Ectodermal cell (in vitro differentiated cells): ENCODE measurements around the gene PPP1R13B.
A peak's percentile ranks its signal among the peaks of the same experiment; 100 is the strongest.

Source experiments
- H3K27ac ChIP-seq: 2 replicates; pipeline ENCODE4 v1.7.0; 2013; ENCODE audit warnings: mild to moderate bottlenecking, low read depth, low read length; ENCODE audit not compliant: insufficient read depth, poor library complexity, severe bottlenecking
- H3K27me3 ChIP-seq: 2 replicates; pipeline ENCODE4 v1.7.0; 2013; ENCODE audit warnings: mild to moderate bottlenecking, low read length; ENCODE audit not compliant: insufficient read depth, control insufficient read depth, poor library complexity, severe bottlenecking
- H3K36me3 ChIP-seq: one replicate; pipeline ENCODE4 v1.7.0; 2013; ENCODE audit warnings: low read length; ENCODE audit not compliant: control insufficient read depth, insufficient read depth
- H3K4me1 ChIP-seq: one replicate; pipeline ENCODE4 v1.7.0; 2013; ENCODE audit warnings: low read length; ENCODE audit not compliant: control insufficient read depth, insufficient read depth
- H3K4me3 ChIP-seq: 2 replicates; pipeline ENCODE4 v1.7.0; 2013; ENCODE audit warnings: low read depth, low read length, control low read depth; ENCODE audit not compliant: insufficient read depth
- H3K9me3 ChIP-seq: 2 replicates; pipeline ENCODE4 v1.7.0; 2013; ENCODE audit warnings: mild to moderate bottlenecking, low read length, moderate library complexity; ENCODE audit not compliant: control insufficient read depth
- WGBS, 2 experiments: methylation state at CpG; one replicate each; pipeline ENCODE4 v1.1.7; 2013; ENCODE audit warnings: missing lambda C conversion rate in 2 of 2; 5-methylcytosine and 5-hydroxymethylcytosine counted together

The PPP1R13B gene

DNA sequence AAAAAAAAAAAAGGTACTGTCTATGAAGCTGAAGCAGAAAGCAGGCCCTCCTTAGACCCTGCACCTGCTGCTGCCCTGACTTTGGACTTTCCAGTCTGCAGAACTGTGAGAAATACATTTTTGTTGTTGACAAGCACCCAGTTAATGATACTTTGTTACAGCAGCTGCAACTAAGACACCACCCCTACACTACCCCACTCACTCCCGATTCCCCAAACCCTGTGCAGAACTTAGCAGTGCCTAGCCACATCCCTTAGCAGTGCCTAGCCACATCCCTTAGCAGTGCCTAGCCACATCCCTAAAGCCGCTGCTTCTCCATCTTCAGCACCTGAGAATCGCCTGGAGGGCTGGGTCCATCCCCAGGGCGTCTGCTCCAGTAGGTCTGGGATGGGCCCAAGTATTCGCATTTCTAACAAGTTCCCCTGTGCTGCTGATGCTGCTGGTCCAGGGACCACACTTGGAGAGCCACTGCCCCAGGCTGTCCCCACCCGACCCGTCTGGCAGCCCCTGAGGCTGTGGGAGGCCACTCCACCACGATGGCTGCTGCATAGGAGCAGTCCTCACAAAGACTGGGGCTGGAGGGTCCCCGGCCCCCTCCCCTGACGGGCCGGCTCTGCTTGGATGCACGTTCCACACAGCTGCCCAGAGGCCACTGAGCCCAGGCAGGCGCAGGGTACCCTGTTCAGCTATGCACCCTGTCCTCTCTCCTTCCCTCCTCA is 10.8 kb upstream of the PPP1R13B start:
- H3K27ac ChIP-seq: no peak overlapping the region
- WGBS, 2 experiments: 77 to 80% methylated on average over 13 of the region's 13 CpGs
- no peaks in the 10 kb centered on the region for H3K36me3 ChIP-seq
- H3K27me3 ChIP-seq: no peaks in the 10 kb centered on the region
- no peak overlapping the region for H3K4me3 ChIP-seq
- peaks cover 25% of the 10 kb centered on the region for H3K4me1 ChIP-seq
- no peaks in the 10 kb centered on the region for H3K9me3 ChIP-seq

DNA sequence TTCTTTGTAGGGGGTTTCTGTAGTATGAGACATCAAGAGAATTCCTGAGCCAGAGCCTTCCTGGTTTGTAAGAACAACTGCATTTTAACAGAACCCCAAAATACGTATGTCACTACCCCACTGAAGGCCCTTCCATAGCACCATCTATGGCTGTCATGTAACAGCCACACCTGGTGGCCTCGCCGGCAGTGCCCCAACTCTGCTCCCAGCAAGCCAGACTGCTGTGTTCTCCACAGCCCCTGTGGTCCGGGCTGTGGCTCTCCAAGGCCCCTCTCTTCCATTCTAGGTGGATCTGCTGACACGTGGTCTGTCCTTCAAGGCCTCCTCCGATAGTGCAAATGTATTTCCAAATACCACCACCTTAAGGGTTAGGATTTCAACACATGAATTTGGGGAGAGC is 9.9 kb upstream of the PPP1R13B start:
- 79% methylated on average over 6 of the region's 6 CpGs for WGBS, 2 experiments
- H3K27me3 ChIP-seq: no peaks in the 10 kb centered on the region
- H3K4me1 ChIP-seq: peaks cover 25% of the 10 kb centered on the region
- H3K36me3 ChIP-seq: no peaks in the 10 kb centered on the region
- H3K4me3 ChIP-seq: no peak overlapping the region
- H3K9me3 ChIP-seq: no peaks in the 10 kb centered on the region
- H3K27ac ChIP-seq: no peak overlapping the region

DNA sequence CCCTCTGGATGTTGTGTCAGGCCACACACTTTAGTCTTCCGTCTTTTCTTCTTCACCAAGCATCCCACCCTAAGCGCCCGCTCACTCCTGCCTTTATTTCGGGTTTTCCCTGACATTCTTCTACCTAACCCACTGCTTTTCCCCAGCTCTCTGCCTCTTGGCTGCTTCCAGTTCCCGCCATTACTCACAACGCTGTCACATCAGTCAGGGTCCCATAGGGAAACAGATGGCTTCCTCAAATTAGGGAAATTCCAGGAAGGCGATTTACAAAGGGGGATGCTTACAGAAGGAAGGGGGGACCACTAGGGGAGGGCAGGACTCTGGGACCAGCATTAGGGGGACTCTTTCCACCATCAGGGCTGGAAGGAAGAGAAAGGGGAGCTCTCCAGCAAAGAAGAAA is 9.2 kb upstream of the PPP1R13B start:
- Histone ChIP-seq H3K4me3 (no peak overlapping the region), H3K36me3 (no peaks in the 10 kb centered on the region), H3K9me3 (no peaks in the 10 kb centered on the region), H3K4me1 (peaks cover 25% of the 10 kb centered on the region), H3K27me3 (no peaks in the 10 kb centered on the region), H3K27ac (no peak overlapping the region)
- WGBS, 2 experiments: 65% methylated on average over 7 of the region's 7 CpGs

DNA sequence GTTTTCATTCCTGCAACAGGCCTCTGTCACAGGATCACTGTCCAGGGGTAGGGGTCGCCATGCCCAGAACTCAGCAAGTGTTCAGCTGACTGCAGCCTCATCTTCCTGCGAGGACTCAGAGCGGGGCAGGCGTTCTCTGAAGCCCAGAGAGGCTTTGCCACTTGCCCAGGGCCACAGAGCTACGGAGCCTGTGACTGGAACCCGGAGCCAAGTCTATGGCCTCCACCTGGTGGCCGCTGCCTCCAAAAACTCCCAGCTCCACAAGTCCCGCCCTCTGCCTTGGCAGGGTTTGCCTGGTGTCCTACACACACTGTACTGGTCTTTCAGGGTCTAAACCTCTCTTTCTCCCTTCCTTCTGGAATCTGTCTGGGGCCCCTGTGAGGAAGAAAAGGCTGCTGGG is 8.7 kb upstream of the PPP1R13B start:
- peaks cover 25% of the 10 kb centered on the region for H3K4me1 ChIP-seq
- H3K27me3 ChIP-seq: no peaks in the 10 kb centered on the region
- 82 to 85% methylated on average over 8 of the region's 8 CpGs for WGBS, 2 experiments
- H3K36me3 ChIP-seq: no peaks in the 10 kb centered on the region
- no peaks in the 10 kb centered on the region for H3K9me3 ChIP-seq
- no peak overlapping the region for H3K27ac ChIP-seq
- H3K4me3 ChIP-seq: no peak overlapping the region

DNA sequence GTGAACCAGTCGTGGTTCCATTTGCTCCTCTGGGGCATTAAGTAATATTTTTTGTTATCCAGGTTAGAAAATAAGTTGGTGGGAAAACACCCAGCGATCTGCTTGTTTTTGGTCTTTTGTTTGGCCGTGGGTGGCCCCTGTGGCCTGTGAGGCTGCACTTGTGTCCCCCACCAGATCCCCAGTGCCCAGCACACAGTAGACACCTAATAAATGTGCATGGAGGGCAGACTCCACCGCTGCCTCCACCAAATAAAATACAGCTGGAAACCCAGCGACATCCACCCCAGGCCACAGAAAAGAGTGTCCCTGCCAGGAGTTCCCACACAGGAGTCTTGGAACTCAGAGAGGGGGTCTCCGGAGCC is 8.3 kb upstream of the PPP1R13B start:
- Histone ChIP-seq H3K4me1 (peaks cover 25% of the 10 kb centered on the region), H3K27me3 (no peaks in the 10 kb centered on the region), H3K4me3 (no peak overlapping the region), H3K9me3 (no peaks in the 10 kb centered on the region), H3K36me3 (no peaks in the 10 kb centered on the region), H3K27ac (no peak overlapping the region)
- 57 to 59% methylated on average over 6 of the region's 6 CpGs for WGBS, 2 experiments

DNA sequence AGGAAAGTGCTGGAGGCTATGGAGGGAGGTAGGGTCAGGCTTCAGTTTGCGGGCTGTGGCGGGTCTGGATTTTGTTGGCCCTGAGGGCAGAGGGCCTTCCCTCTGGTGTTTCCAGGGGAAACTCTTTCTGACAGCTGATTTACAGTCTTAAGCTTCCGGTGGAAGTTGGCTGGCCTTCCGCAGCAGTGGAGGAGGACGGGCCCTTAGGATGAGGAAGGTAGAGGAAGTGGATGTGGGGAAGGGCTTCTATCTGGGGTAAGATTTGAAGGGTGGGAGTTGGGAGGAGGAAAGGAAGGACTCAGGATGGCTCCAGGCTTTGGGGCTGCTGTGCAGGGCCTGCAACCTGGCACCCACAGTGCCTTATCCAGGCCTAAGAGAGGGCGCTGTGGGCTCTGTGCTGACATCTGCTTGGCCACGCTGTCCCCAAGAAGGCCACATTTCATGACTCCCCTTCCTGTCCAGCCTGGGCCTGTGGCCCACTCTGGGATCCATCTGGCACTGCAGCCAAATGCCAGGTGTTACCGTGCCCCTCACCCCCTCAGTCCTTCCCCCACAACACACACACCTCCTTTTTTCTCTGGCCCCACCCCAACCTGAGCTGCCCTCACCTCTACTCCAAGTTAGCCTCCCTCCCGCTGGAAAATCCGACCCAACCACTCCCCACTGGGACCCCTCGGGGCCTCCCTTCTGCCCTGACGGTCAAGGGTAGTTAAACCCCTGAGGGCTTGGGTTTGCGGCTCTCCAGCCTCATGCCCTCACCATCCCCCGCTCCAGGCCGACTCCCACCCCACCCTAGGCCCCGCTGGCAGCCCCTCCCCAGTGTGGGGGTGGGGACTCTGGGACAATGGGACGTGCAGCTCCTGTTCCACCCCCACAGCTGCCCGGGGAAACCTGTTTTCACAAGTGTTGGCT is 7.7 kb upstream of the PPP1R13B start:
- WGBS, 2 experiments: 33 to 34% methylated on average over 18 of the region's 18 CpGs
- Histone ChIP-seq H3K36me3 (no peaks in the 10 kb centered on the region), H3K27ac (no peak overlapping the region), H3K9me3 (no peaks in the 10 kb centered on the region), H3K4me3 (no peak overlapping the region), H3K4me1 (peaks cover 25% of the 10 kb centered on the region), H3K27me3 (peaks cover 1% of the 10 kb centered on the region)

DNA sequence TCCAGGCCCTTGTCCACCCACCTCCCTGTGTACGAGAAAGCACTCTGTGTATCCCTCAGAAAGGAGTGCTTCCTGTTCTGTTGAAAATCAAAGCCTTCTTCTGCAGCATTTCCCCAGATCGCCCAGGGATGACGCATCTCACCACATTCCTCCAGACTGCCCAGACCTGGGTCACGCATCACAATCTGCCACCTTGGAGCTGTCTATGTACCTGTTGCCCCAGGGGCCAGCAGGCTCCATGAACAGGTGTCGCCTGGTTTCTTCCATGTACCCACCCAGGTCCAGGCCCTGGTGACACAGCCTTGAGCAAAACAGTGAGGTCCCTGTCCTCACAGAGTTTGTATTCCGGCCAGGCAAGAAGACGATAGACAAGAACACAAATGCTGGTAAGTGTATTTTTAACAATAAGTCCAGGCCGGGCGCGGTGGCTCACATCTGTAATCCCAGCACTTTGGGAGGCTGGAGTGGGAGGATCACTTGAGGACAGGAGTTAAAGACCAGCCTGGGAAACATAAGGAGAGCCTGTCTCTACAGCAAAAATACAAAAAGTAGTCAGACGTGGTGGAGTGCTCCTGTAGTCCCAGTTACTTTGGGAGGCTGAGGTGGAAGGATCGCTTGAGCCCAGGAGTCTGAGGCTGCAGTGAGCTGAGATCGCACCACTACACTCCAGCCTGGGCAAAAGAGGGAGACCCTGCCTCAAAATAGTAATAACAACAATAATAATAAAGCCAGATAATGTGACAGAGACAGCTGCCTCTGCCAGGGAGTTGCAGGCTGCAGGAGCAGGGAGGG is 6.8 kb upstream of the PPP1R13B start:
- peaks cover 10% of the 10 kb centered on the region for H3K27me3 ChIP-seq
- H3K4me1 ChIP-seq: peaks cover 25% of the 10 kb centered on the region
- H3K27ac ChIP-seq: no peak overlapping the region
- no peaks in the 10 kb centered on the region for H3K36me3 ChIP-seq
- 92 to 97% methylated on average over 13 of the region's 13 CpGs for WGBS, 2 experiments
- H3K9me3 ChIP-seq: no peaks in the 10 kb centered on the region
- no peak overlapping the region for H3K4me3 ChIP-seq

DNA sequence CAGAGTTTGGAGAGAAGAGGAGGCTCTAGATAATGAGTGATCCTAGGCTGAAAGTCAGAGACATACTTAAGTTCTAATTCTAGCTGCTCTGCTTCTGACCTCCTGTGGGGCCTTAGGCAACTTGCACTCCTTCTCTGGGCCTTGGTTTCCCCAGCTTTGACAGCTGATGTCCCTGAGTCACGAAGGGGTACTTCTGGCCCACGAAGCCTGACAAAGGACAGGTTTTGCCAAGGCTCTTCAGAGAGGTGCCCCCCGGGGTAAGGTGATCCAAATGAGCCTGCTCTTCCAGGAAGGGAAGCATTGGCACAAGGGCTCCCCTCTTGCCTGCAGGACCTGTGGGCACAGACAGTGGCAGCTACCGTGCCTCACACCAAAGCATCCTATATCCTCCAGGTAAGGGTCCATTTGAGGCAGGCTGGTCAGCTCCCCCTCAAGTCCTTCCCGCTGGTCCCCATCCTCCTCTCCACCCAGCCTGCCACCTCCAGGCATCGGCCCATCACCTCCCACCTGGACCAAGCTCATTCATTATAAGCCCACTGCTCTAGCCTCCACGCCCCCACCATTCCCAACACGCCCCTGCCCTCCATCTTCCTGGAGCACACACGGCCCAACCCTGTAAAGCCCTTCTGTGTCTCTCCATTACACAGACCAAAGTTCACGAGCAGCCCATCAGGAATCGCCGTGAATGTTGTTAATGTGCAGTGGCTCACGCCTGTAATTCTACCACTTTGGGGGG is 1.9 kb upstream of the PPP1R13B start:
- Histone ChIP-seq H3K36me3 (no peaks in the 10 kb centered on the region), H3K27ac (no peak overlapping the region), H3K4me1 (no peaks in the 10 kb centered on the region), H3K9me3 (no peaks in the 10 kb centered on the region), H3K27me3 (peaks cover 53% of the 10 kb centered on the region), H3K4me3 (no peak overlapping the region)
- WGBS, 2 experiments: 89 to 90% methylated on average over 13 of the region's 13 CpGs

DNA sequence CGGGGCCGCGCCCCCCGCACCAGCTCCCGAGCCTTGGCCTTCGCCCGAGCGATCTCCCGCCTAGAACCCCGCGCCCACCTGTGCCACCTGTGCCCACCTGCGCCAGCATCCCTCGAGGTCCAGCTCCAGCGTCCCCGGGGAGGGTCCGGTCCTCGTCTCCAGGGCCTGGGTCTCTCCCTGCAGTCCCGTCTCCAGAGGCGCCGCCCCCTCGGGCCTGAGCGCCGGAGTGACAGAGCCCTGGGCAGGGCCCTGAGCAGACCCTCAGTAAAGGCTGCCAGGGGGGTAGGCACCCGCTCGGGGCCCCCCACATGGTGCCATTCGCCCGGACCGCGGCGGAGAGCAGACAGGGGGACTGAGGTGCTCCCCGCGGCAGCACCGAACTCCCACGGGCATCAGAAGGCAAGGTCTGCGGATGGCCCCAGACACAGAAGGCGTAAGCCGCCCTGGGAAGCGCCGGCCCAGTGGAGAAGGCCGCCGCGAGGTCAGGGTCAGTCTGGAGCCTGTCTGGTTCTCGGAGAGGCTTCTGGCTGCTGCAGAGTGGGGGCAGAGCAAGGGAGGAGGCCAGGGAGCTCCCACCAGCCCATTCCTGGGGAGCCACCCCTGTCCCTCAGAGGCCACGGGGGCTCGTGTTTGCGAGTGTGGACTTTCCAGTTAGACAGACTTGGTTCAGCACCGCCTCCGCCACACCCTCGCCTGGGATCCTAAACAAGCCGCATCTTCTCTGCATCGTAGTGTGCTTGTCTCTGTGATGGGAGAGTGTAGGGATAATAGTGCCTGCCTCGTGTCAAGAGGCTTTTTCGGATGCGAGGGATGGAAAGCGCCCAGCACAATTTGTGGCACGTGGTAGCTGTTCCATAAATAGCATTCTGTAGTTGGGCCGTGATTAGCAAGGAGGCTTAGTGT is 1.1 kb upstream of the PPP1R13B start:
- Histone ChIP-seq H3K27ac (no peak overlapping the region), H3K27me3 (peaks cover 54% of the 10 kb centered on the region), H3K9me3 (no peaks in the 10 kb centered on the region), H3K4me1 (no peaks in the 10 kb centered on the region), H3K4me3 (peak overlapping the region; percentile 55), H3K36me3 (no peaks in the 10 kb centered on the region)
- 27 to 29% methylated on average over 57 of the region's 57 CpGs for WGBS, 2 experiments
